GM18505 (cell line): ENCODE data around the gene MAG.

Experiments used
- ATAC-seq: cut with Tn5 transposase; IDR thresholded peaks from one replicate; pipeline ENCODE4 v1.9.1; 2021; ENCODE audit not compliant: unreplicated experiment
- POLR2A ChIP-seq: IDR thresholded peaks from 4 replicates; pipeline ENCODE4 v1.6.1; 2011; ENCODE audit warnings: borderline replicate concordance; ENCODE audit not compliant: insufficient read depth, insufficient read length; ENCODE audit errors: extremely low read depth

MAG gene

GRCh38 chr19:35260694-35261304, 31.2 kb upstream of the MAG start:
- TF ChIP-seq POLR2A: no peak
- ATAC-seq: no peak

GRCh38 chr19:35261356-35262100, 30.4 kb upstream of the MAG start:
- no peak for TF ChIP-seq POLR2A
- ATAC-seq: no peak

- no peak for ATAC-seq
- no peak for TF ChIP-seq POLR2A
Observed at GRCh38 chr19:35262101-35262761, 29.7 kb upstream of the MAG start.

- no peak for ATAC-seq
- no peak for TF ChIP-seq POLR2A
Observed at GRCh38 chr19:35264268-35265125, 27.5 kb upstream of the MAG start.

GRCh38 chr19:35265126-35265899, 26.6 kb upstream of the MAG start:
- ATAC-seq: no peak
- TF ChIP-seq POLR2A: peak; percentile 9

GRCh38 chr19:35265900-35266519, 26.0 kb upstream of the MAG start:
- no peak for ATAC-seq
- no peak for TF ChIP-seq POLR2A

GRCh38 chr19:35266520-35267352, 25.2 kb upstream of the MAG start:
- ATAC-seq: no peak
- no peak for TF ChIP-seq POLR2A

- peak; percentile 1 for TF ChIP-seq POLR2A
- no peak for ATAC-seq
Observed at GRCh38 chr19:35267353-35267817, 24.6 kb upstream of the MAG start.

GRCh38 chr19:35267818-35268535, 24.0 kb upstream of the MAG start:
- TF ChIP-seq POLR2A: peak; percentile 80

GRCh38 chr19:35268536-35269437, 23.2 kb upstream of the MAG start, which contains the start of gene USF2:
USF2 (plus strand) TSS chr19:35268962; CDS start chr19:35269102, 140 bp downstream.
- TF ChIP-seq POLR2A: peak; percentile 7
- ATAC-seq: peak; percentile 30

More at GRCh38 chr19:35267818-35268535, 24.0 kb upstream of the MAG start:
- peak; percentile 45 for ATAC-seq
